ENCODE data around the gene COX20.

Gene COX20

DNA sequence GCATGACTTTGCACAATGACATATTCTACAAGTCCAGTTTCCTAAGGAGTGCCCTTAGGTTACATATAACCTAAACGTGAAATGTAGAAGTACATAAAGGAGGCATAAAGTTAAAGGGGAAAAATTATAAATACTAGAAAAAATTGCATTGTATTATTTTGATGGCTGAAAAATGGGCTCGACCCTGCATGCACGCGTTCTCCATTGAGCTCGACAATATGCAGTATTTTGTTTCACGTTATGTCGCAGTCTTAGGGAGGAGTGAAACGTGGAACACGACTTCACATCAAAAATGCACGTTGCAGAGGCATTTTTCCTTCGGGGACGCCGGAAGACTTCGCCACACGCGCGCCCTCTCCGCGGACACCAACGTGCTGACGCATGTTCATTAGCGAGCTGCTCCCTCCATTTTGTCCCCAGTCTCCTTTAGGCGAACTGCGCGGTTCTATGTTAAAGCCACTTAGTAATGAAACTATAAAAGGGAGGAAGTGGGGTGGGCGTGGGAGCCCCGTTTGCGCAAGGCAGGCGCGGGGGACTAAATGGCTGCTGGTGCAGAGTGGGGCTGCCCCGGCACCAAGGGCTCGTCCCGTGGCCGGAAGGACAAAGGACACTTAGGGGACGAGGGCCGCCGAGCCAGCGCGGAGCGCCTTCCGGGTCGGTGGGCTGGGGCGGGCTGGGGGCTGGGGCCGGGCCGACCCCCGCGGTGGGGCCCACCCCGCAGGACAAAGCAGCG is 749 bp upstream of the COX20 start:
- TF ChIP-seq, protein P1, sequence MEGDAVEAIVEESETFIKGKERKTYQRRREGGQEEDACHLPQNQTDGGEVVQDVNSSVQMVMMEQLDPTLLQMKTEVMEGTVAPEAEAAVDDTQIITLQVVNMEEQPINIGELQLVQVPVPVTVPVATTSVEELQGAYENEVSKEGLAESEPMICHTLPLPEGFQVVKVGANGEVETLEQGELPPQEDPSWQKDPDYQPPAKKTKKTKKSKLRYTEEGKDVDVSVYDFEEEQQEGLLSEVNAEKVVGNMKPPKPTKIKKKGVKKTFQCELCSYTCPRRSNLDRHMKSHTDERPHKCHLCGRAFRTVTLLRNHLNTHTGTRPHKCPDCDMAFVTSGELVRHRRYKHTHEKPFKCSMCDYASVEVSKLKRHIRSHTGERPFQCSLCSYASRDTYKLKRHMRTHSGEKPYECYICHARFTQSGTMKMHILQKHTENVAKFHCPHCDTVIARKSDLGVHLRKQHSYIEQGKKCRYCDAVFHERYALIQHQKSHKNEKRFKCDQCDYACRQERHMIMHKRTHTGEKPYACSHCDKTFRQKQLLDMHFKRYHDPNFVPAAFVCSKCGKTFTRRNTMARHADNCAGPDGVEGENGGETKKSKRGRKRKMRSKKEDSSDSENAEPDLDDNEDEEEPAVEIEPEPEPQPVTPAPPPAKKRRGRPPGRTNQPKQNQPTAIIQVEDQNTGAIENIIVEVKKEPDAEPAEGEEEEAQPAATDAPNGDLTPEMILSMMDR (IDR thresholded peaks at IDR 0.05; ENCODE audit: control extremely low read depth, extremely low read depth, low read depth, missing control alignments) = no peak
- POLR2A ChIA-PET = interaction anchor here (0.5 to 1.8 kb wide), 5 partner anchors 21 to 384 kb away, joined by 3 to 8 read pairs (median 3); partner anchors contain the start of gene HNRNPU
- CTCF ChIA-PET = interaction anchor here (0.7 to 16.8 kb wide), 5 partner anchors 9 to 208 kb away, joined by 3 to 204 read pairs (median 3); partner anchors contain the start of gene HNRNPU
- DNase-seq (ENCODE audit: extremely low spot score) = peak; percentile 87

DNA sequence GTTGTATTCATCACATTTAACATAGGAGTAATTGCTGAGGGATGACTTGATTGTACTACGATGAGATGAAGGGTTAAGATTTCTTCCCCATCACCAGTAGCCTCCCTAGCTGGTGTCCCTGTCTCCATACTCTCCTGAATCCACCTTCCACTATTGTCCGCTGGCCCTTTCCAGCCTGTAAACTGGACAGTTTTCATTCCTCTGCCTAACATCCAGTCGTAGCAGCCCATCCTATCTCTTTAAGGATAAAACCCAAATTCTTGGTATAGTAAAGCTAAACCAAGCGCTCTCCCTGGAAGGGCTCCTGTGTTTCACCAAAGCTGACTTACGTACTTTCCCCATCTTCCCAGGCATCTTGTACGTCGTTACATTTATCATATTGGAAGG is 670 bp downstream of the COX20 start:
- CTCF ChIA-PET = interaction anchor here (1.3 to 16.8 kb wide), 5 partner anchors 12 to 206 kb away, joined by 3 to 204 read pairs (median 4); partner anchors contain the start of gene HNRNPU
- POLR2A ChIA-PET = interaction anchor here (1.2 to 1.6 kb wide), 2 partner anchors 23 to 28 kb away, joined by 4 to 5 read pairs; partner anchors contain the start of gene HNRNPU
- no peak for DNase-seq (ENCODE audit: extremely low spot score)
- TF ChIP-seq, protein P1 (IDR thresholded peaks at IDR 0.05; ENCODE audit: control extremely low read depth, extremely low read depth, low read depth, missing control alignments) = no peak

DNA sequence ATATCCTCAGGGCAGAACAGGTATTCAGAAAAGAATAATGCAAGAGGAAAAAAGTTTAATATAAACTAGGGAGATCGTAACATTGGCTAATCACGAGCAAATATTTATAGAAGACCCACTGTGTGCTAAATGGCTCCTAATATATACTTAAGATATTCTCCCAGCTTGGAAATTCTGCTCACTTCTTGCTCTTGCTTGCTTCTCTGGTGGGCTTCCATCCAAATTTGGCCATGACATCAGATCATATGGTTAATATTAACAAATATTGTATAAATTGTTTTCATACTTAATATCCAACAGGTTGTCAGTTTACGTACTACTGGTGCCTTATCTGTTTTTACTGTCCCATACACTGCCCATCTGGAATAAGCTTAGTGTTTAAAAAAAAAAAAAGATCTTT is 1.1 kb downstream of the COX20 start:
- CTCF ChIA-PET = interaction anchor here (1.3 to 16.8 kb wide), 5 partner anchors 11 to 206 kb away, joined by 3 to 204 read pairs (median 4); partner anchors contain the start of gene HNRNPU
- TF ChIP-seq, protein P1 (IDR thresholded peaks at IDR 0.05; ENCODE audit: control extremely low read depth, extremely low read depth, low read depth, missing control alignments) = no peak
- POLR2A ChIA-PET = interaction anchor here (1.2 to 1.6 kb wide), 2 partner anchors 23 to 27 kb away, joined by 4 to 5 read pairs; partner anchors contain the start of gene HNRNPU
- no peak for DNase-seq (ENCODE audit: extremely low spot score)

DNA sequence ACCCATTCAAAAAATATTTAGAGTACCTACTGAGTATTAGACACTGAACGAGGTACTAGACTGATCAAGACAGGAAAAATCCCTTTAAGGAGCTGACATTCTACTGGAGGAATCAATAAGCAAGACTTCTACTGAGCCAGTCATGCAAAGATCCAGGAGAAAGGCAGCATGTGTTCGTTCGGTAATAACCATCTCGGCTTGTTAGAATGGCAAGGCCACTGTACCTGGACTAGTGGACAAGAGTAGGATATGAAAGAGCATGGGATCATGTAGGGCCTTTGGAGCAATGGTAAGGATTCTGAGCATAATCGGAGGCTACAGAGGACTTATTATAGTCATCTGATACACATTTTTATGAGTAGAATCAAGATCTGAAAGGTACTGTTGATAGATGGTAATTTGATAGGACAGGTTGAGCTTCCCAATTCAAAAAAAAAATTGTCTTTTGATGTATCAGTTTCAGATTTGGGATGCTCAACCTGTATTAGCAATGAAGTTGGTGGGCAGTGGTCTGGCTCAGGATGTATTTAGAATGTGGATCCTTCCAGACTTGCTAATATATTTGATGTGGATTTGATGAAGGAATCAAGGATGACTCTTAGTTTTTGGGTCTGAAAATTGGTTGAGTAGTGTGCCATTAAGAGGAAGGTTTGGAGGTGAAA is 2.3 kb downstream of the COX20 start:
- CTCF ChIA-PET = interaction anchor here (1.2 to 16.8 kb wide), 4 partner anchors 20 to 205 kb away, joined by 4 to 204 read pairs (median 8); partner anchors contain the start of gene HNRNPU
- TF ChIP-seq, protein P1 (IDR thresholded peaks at IDR 0.05; ENCODE audit: control extremely low read depth, extremely low read depth, low read depth, missing control alignments) = no peak
- POLR2A ChIA-PET = no interaction called here
- DNase-seq (ENCODE audit: extremely low spot score) = no peak

DNA sequence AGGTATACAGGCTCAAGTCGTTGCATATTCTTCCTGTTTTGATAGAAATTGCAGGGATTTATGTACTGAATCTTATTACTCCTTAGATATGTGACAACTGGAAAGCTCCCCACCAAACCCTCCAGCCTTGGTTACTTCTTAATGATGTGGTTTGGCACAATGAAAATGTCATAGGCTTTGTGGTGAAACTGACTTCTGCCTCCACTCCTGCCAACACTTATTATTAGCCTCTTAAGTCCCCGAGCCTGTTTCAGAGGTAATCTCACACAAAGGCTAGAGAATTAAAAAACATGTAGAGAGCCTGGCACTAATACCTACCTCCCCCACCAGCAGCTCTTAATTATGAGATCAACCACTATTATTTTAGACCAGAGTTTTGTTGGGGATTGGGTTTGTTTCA is 4.2 kb downstream of the COX20 start:
- CTCF ChIA-PET = interaction anchor here (1.4 to 16.8 kb wide), 2 partner anchors 18 to 30 kb away, joined by 3 to 204 read pairs; partner anchors contain the start of gene HNRNPU
- no peak for DNase-seq (ENCODE audit: extremely low spot score)
- TF ChIP-seq, protein P1 (IDR thresholded peaks at IDR 0.05; ENCODE audit: control extremely low read depth, extremely low read depth, low read depth, missing control alignments) = no peak
- POLR2A ChIA-PET = interaction anchor here (1.4 kb wide), 1 partner anchor 24 kb away, joined by 6 read pairs; the partner anchor contains the start of gene HNRNPU

DNA sequence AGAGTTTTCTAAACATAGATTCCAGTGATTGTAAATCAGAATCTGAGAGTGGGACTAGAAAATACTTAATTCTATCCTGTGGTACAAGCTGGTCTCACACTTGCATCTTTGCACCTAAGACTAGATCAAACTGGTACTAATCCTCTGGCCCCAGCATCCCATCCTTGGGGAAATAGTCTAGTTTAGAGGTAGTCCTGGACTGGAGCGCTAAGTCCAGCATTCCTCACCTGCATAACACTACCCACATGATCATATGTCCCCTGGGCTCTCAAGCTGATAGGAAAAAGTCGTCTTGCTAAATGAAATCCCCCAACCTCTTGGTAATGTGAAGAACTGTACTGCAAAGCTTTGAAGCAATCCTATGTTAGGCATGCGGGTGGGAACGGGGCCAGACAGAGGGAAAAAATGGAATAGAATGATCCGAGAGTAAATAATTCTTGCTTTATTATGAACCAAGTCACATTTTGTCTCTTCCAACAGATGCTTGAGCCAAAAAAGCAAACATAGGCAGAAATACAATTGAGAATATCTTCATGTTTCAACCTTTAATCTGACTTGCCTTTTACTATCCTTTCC is 4.8 kb downstream of the COX20 start:
- POLR2A ChIA-PET = interaction anchor here (1.4 kb wide), 1 partner anchor 23 kb away, joined by 6 read pairs; the partner anchor contains the start of gene HNRNPU
- CTCF ChIA-PET = interaction anchor here (1.4 to 16.8 kb wide), 3 partner anchors 17 to 202 kb away, joined by 3 to 204 read pairs (median 4); partner anchors contain the start of gene HNRNPU
- TF ChIP-seq, protein P1 (IDR thresholded peaks at IDR 0.05; ENCODE audit: control extremely low read depth, extremely low read depth, low read depth, missing control alignments) = no peak
- DNase-seq (ENCODE audit: extremely low spot score) = no peak
